ENCODE data around the gene TRPM4. TPM values are rescaled to one million over a fixed set of nuclear protein-coding genes. Genes with fewer than 3 reads are reported as not detected.

TRPM4 gene
- polyA plus RNA-seq, 1 of the 3 experiments (the other 2 are of a cell fraction): 20.6 TPM

DNA sequence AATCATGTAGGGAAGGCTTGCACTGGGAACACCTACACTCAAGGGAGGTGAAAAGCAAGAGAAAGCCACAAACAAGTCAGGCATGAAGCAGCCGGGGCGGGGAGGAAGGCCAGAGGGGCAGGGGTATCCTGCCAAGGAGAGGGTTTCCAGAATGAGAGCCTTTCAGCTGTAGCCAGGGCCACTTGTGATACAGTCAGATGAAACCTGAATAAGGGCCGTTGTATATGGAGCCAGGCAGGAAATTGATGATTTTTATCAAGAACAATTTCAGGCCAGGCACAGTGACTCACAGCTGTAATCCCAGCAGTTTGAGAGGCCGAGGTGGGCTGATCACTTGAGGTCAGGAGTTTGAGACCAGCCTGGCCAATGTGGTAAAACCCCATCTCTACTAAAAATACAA is 4.4 kb downstream of the TRPM4 start:
- no peak for DNase-seq
- peaks cover 0 to 11% of the 10 kb centered on the region in 2 experiments; a peak in 1 of 4 replicates for H3K4me1 ChIP-seq (ENCODE audit: control insufficient read depth in 1 of 2, insufficient read depth in 2 of 2, low read depth in 1 of 2, low read length in 1 of 2)
- TF ChIP-seq IRF3 (IDR thresholded peaks at IDR 0.05; ENCODE audit: low read depth, low read length) (no peak), GABPA (IDR thresholded peaks at IDR 0.05; ENCODE audit: low read depth) (no peak), GATA2 (CRISPR knock-in tag; IDR thresholded peaks at IDR 0.05) (no peak), TEAD4 (IDR thresholded peaks at IDR 0.05; ENCODE audit: borderline replicate concordance, insufficient read depth) (no peak), NFIC (IDR thresholded peaks at IDR 0.05; ENCODE audit: borderline replicate concordance) (no peak), USF1 (IDR thresholded peaks at IDR 0.05; ENCODE audit: borderline replicate concordance, low read depth) (no peak), EP300 (IDR thresholded peaks at IDR 0.05; ENCODE audit: borderline replicate concordance in 1 of 2, low read depth in 1 of 2, low read length in 1 of 2) (no peak), FOSL2 (IDR thresholded peaks at IDR 0.05; ENCODE audit: borderline replicate concordance, low read depth) (no peak), MXI1 (IDR thresholded peaks at IDR 0.05; ENCODE audit: low read depth, low read length) (no peak), ELF1 (IDR thresholded peaks at IDR 0.05) (no peak), RAD21 (IDR thresholded peaks at IDR 0.05; ENCODE audit: low read length) (no peak), SIN3A (IDR thresholded peaks at IDR 0.05; ENCODE audit: borderline replicate concordance, low read depth, low read length) (no peak), NRF1 (IDR thresholded peaks at IDR 0.05; ENCODE audit: low read depth, low read length) (no peak), POLR2AphosphoS5 (IDR thresholded peaks at IDR 0.05; ENCODE audit: low read depth, low read length) (no peak), CHD2 (IDR thresholded peaks at IDR 0.05; ENCODE audit: low read length, partially characterized antibody) (no peak), YY1 (IDR thresholded peaks at IDR 0.05; ENCODE audit: low read depth) (no peak)
- TF ChIP-seq, protein P1, sequence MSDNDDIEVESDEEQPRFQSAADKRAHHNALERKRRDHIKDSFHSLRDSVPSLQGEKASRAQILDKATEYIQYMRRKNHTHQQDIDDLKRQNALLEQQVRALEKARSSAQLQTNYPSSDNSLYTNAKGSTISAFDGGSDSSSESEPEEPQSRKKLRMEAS (IDR thresholded peaks at IDR 0.05; ENCODE audit: low read depth): no peak
- TF ChIP-seq, protein P2, sequence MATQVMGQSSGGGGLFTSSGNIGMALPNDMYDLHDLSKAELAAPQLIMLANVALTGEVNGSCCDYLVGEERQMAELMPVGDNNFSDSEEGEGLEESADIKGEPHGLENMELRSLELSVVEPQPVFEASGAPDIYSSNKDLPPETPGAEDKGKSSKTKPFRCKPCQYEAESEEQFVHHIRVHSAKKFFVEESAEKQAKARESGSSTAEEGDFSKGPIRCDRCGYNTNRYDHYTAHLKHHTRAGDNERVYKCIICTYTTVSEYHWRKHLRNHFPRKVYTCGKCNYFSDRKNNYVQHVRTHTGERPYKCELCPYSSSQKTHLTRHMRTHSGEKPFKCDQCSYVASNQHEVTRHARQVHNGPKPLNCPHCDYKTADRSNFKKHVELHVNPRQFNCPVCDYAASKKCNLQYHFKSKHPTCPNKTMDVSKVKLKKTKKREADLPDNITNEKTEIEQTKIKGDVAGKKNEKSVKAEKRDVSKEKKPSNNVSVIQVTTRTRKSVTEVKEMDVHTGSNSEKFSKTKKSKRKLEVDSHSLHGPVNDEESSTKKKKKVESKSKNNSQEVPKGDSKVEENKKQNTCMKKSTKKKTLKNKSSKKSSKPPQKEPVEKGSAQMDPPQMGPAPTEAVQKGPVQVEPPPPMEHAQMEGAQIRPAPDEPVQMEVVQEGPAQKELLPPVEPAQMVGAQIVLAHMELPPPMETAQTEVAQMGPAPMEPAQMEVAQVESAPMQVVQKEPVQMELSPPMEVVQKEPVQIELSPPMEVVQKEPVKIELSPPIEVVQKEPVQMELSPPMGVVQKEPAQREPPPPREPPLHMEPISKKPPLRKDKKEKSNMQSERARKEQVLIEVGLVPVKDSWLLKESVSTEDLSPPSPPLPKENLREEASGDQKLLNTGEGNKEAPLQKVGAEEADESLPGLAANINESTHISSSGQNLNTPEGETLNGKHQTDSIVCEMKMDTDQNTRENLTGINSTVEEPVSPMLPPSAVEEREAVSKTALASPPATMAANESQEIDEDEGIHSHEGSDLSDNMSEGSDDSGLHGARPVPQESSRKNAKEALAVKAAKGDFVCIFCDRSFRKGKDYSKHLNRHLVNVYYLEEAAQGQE (IDR thresholded peaks at IDR 0.05; ENCODE audit: low read depth, low read length): no peak
- no peaks in the 10 kb centered on the region for H3K9me3 ChIP-seq
- no peak overlapping the region for H3K27ac ChIP-seq (ENCODE audit: low read depth in 2 of 2, low read length in 1 of 2)
- ChIA-PET CTCF (interaction anchor here (5.8 kb wide), 1 partner anchor 36 kb away, joined by 33 read pairs; no protein-coding TSS in a partner anchor), POLR2A (no interaction called here)
- H3K27me3 ChIP-seq (ENCODE audit: insufficient read depth): no peaks in the 10 kb centered on the region
- H2AFZ ChIP-seq (ENCODE audit: low read depth): no peak overlapping the region
- peaks cover 14% of the 10 kb centered on the region; the same call in 1 of the 2 replicates for H4K20me1 ChIP-seq (ENCODE audit: insufficient read depth)
- WGBS (ENCODE audit: low lambda C conversion rate): 65% methylated on average over 4 of the region's 4 CpGs
- 0 out of 2 replicates have a peak overlapping the region, but pooled peaks have one; percentile 13 for H3K4me2 ChIP-seq
- H3K9ac ChIP-seq: no peak overlapping the region
- peaks cover 8% of the 10 kb centered on the region for H3F3A ChIP-seq (replicated peaks; ENCODE audit: insufficient read depth)
- H3K4me3 ChIP-seq (ENCODE audit: low read depth in 2 of 2, low read length in 1 of 2): no peak overlapping the region
- H3K79me2 ChIP-seq (ENCODE audit: insufficient read depth): peaks cover 23% of the 10 kb centered on the region
- no peaks in the 10 kb centered on the region for H3K9me2 ChIP-seq
- peaks cover 0 to 6% of the 10 kb centered on the region in 2 experiments for H3K36me3 ChIP-seq (replicated peaks in 1 of 2; ENCODE audit: control insufficient read depth in 1 of 2, insufficient read depth in 2 of 2, low read length in 1 of 2)

Data from SK-N-SH (cell line).